Fibroblast of pulmonary artery (primary cell): Measurements from ENCODE around the gene DMRT1.

Source experiments
- DNase-seq: peaks from one replicate; pipeline ENCODE4 v3.0.0-alpha.2; 2010; ENCODE audit warnings: low read depth
- H3K4me3 ChIP-seq: replicated peaks from 2 replicates; pipeline ENCODE4 v1.5.1; 2011; ENCODE audit warnings: low read depth, mild to moderate bottlenecking, control low read depth, low read length, moderate library complexity
- CTCF ChIP-seq: IDR thresholded peaks from 2 replicates; pipeline ENCODE4 v1.5.1; 2011; ENCODE audit warnings: mild to moderate bottlenecking, control low read depth, low read length, inconsistent platforms; ENCODE audit errors: missing control alignments

The DMRT1 gene

DNA sequence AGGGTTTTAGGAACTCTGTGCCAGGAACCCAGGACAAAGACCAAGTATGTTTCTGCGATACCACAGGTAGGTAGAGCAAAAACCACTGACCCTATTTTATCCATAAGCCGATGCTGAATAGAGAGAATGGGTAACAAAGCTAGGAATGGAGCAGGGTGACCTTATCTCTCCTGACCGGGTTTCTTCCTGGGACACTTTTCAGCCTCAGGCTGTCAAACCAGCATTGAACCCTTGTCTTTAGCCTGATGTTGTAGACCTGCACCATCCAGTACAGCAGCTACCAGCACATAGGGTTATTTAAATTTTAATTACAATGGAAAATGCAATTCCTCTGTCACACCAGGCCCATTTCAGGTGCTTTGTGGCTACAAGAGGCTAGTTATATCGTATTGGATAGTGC lies 91.9 kb downstream of the DMRT1 start:
- no peak overlapping the region for H3K4me3 ChIP-seq
- no peak for DNase-seq
- TF ChIP-seq CTCF = no peak

DNA sequence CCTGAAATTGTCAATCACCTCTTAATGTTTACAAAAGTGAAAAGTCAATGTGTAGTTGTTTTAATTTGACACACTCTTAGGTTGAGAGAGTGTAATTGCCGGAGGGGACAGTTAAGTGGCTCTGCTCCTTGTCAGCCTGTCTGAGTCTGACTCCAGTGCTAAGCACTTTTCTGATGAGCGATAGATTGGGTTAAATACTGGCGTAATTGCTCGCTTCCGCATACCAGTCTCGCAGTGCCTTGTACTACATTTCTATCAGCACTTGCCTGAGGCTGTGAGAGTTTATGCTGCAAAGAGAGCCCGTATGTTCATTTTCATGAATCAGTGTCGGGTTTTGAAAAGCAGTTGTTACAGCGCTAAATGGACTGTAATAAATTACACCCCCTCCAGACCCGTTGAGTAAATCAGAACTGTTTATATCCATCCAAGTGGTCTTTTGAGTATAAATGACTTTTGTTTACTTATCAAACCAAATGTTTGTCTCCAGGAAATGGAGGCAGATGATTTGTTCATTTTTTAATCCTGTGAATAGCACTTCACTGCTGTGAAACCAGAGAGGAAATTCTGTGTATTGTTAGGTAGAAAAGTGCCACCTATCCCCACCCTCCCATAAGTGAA lies 94.0 kb downstream of the DMRT1 start:
- TF ChIP-seq CTCF = no peak
- H3K4me3 ChIP-seq = no peak overlapping the region
- peak; percentile 2 for DNase-seq

- no peak for TF ChIP-seq CTCF
- no peak overlapping the region for H3K4me3 ChIP-seq
- DNase-seq = no peak
Measured at GRCh38 chr9:942805-943580, 101.5 kb downstream of the DMRT1 start.

DNA sequence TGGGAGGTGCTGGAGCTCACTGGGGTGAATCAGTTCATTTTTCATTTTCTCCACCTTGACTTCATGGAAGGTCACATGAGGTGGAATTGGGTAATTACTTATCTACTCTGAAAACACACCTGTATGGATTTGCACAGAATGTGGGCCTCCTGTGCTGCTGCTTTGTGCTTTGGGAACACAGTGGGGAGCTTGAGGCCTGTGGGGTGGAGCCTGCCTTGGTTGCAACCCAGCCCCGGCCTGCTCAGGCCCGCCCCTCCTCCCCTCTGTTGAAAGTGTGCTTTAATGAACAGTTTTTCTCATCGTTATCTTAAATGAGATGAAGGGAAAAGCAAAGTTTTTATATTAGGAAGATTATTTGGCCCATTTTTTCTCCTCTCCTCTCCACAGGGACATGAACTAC lies 106.5 kb downstream of the DMRT1 start:
- no peak for DNase-seq
- no peak for TF ChIP-seq CTCF
- no peak overlapping the region for H3K4me3 ChIP-seq

DNA sequence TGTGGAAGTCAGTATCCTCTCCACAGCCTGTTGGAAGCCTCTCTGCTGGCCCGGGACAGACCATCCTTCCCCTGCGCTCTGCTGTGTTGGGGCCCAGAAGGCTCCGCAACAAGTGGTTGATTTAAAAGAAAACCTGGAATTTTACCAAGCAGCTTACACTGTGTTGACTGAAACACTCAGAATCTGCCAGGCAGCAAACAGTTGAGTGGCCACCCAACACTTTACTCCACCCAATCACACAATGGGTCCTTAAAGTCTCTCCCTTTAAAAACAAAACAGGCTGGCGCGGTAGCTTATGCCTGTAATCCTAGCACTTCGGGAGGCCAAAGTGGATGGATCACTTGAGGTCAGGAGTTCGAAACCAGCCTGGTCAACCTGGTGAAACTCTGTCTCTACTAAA lies 107.0 kb downstream of the DMRT1 start:
- no peak for TF ChIP-seq CTCF
- DNase-seq = no peak

DNA sequence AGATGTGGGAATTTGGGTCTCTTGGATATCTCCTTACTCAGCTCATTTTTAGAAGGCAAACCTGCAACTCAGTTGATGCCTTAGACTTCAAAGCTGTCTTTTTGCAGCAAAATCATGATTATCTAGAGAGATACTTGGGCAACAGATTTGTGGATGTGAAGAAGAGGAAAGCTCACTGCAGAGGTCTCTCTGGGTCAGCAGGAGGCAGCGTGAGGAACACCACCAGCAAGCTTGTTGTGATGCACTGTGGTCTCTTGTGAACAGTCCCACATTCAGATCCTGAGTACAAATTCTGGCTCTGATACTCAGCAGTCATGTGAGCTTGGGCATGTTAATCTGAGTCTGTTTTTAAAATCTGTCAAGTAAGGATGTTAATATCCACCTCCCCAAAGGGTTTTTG lies 108.6 kb downstream of the DMRT1 start:
- TF ChIP-seq CTCF = no peak
- no peak overlapping the region for H3K4me3 ChIP-seq
- no peak for DNase-seq

More for the DNA sequence above, 107.0 kb downstream of the DMRT1 start:
- no peak overlapping the region for H3K4me3 ChIP-seq
